ENCODE data around the gene ACYP2.

Gene ACYP2

GRCh38 chr2:54290356-54291025, 175.1 kb downstream of the ACYP2 start:
- TF ChIP-seq TAF1 (IDR thresholded peaks at IDR 0.05; ENCODE audit: borderline replicate concordance, insufficient read depth, low read length) = no peak

DNA sequence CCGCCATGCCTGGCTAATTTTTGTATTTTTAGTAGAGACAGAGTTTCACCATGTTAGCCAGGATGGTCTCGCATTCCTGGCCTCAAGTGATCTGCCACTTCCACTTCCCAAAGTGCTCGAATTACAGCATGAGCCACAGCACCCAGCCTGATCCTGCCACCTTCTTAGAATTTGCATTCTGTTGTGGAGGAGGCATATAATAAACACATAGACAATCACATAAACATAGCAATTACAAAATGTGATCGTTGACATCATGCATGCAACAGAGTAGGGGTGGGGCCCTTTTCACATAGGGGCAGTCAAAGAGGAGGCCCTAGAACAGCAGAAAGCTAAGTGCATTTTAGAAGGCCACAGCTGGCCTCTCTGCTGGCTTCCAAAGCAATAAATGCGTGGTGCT, 180.5 kb downstream of the ACYP2 start:
- TF ChIP-seq FOXP2 (optimal IDR thresholded peaks at IDR 0.05; ENCODE audit: borderline replicate concordance, extremely low read depth, extremely low read length, insufficient read depth) (no peak), SIN3A (IDR thresholded peaks at IDR 0.05; ENCODE audit: borderline replicate concordance, insufficient read depth, low read length) (no peak), TAF1 (IDR thresholded peaks at IDR 0.05; ENCODE audit: borderline replicate concordance, insufficient read depth, low read length) (no peak), POLR2AphosphoS5 (IDR thresholded peaks at IDR 0.05; ENCODE audit: low read depth, low read length) (no peak)
- TF ChIP-seq, protein P1, sequence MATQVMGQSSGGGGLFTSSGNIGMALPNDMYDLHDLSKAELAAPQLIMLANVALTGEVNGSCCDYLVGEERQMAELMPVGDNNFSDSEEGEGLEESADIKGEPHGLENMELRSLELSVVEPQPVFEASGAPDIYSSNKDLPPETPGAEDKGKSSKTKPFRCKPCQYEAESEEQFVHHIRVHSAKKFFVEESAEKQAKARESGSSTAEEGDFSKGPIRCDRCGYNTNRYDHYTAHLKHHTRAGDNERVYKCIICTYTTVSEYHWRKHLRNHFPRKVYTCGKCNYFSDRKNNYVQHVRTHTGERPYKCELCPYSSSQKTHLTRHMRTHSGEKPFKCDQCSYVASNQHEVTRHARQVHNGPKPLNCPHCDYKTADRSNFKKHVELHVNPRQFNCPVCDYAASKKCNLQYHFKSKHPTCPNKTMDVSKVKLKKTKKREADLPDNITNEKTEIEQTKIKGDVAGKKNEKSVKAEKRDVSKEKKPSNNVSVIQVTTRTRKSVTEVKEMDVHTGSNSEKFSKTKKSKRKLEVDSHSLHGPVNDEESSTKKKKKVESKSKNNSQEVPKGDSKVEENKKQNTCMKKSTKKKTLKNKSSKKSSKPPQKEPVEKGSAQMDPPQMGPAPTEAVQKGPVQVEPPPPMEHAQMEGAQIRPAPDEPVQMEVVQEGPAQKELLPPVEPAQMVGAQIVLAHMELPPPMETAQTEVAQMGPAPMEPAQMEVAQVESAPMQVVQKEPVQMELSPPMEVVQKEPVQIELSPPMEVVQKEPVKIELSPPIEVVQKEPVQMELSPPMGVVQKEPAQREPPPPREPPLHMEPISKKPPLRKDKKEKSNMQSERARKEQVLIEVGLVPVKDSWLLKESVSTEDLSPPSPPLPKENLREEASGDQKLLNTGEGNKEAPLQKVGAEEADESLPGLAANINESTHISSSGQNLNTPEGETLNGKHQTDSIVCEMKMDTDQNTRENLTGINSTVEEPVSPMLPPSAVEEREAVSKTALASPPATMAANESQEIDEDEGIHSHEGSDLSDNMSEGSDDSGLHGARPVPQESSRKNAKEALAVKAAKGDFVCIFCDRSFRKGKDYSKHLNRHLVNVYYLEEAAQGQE (IDR thresholded peaks at IDR 0.05; ENCODE audit: insufficient read depth in 1 of 2, low read depth in 2 of 2, low read length in 2 of 2) = no peak

GRCh38 chr2:54298514-54298913, 183.1 kb downstream of the ACYP2 start:
- TF ChIP-seq POLR2AphosphoS5 (IDR thresholded peaks at IDR 0.05; ENCODE audit: low read depth, low read length) (no peak), SIN3A (IDR thresholded peaks at IDR 0.05; ENCODE audit: borderline replicate concordance, insufficient read depth, low read length) (no peak), FOXP2 (optimal IDR thresholded peaks at IDR 0.05; ENCODE audit: borderline replicate concordance, extremely low read depth, extremely low read length, insufficient read depth) (no peak), TAF1 (IDR thresholded peaks at IDR 0.05; ENCODE audit: borderline replicate concordance, insufficient read depth, low read length) (no peak)
- TF ChIP-seq, protein P1 (IDR thresholded peaks at IDR 0.05; ENCODE audit: insufficient read depth in 1 of 2, low read depth in 2 of 2, low read length in 2 of 2) = no peak

GRCh38 chr2:54303631-54304030, 188.2 kb downstream of the ACYP2 start:
- TF ChIP-seq FOXP2 (optimal IDR thresholded peaks at IDR 0.05; ENCODE audit: borderline replicate concordance, extremely low read depth, extremely low read length, insufficient read depth) (no peak), SIN3A (IDR thresholded peaks at IDR 0.05; ENCODE audit: borderline replicate concordance, insufficient read depth, low read length) (no peak), POLR2AphosphoS5 (IDR thresholded peaks at IDR 0.05; ENCODE audit: low read depth, low read length) (no peak), TAF1 (IDR thresholded peaks at IDR 0.05; ENCODE audit: borderline replicate concordance, insufficient read depth, low read length) (no peak)
- TF ChIP-seq, protein P1 (IDR thresholded peaks at IDR 0.05; ENCODE audit: insufficient read depth in 1 of 2, low read depth in 2 of 2, low read length in 2 of 2) = no peak

DNA sequence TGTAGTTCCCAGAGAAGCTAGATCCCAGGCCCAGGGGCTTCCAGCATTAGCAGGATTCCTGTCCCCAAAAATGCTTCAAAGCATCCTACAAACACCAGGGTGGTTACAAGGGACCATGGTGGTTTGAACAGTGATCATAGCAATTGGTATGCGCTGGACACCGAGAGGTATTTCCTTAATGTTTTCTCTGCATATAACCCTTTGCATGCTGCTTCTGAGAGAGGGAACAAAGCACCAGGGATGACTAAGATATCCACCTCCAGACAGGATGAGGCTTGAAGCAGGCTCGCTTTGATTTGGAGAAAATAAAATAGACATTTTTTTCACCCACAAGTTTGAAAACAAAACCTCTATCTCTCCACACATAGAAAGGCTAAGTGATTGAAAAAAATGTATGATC, 191.1 kb downstream of the ACYP2 start:
- TF ChIP-seq FOXP2 (optimal IDR thresholded peaks at IDR 0.05; ENCODE audit: borderline replicate concordance, extremely low read depth, extremely low read length, insufficient read depth) (no peak), SIN3A (IDR thresholded peaks at IDR 0.05; ENCODE audit: borderline replicate concordance, insufficient read depth, low read length) (no peak), TAF1 (IDR thresholded peaks at IDR 0.05; ENCODE audit: borderline replicate concordance, insufficient read depth, low read length) (no peak), POLR2AphosphoS5 (IDR thresholded peaks at IDR 0.05; ENCODE audit: low read depth, low read length) (no peak)
- TF ChIP-seq, protein P1 (IDR thresholded peaks at IDR 0.05; ENCODE audit: insufficient read depth in 1 of 2, low read depth in 2 of 2, low read length in 2 of 2) = no peak

Data from PFSK-1 (cell line).